ENCODE results near the gene GSTT4.
"Not testable (repeated sequence)": the region's sequence is repeated elsewhere in the genome, so short reads cannot be mapped to it uniquely, and the experiment has no call there.

GRCh38 chr22:24043465-24043864 is 38.2 kb upstream of the GSTT4 start:
- TF ChIP-seq CTCF, POLR2A (IDR thresholded peaks at IDR 0.05): not testable (repeated sequence)
